Measurements from ENCODE around the gene GHRH. TPM values are rescaled to one million over a fixed set of nuclear protein-coding genes. Genes with fewer than 3 reads are reported as not detected.

Gene GHRH
- total RNA-seq, 2 donors from 2014 or later, result not detected

- intact Hi-C loops (cut with DNase I), result no loop called here
- no peak for DNase-seq (ENCODE audit: low spot score)
These were observed 39.5 kb downstream of the GHRH start for GRCh38 chr20:37222086-37222485.

- intact Hi-C loops (cut with DNase I), result no loop called here
- DNase-seq (ENCODE audit: low spot score), result no peak
These were observed 40.9 kb downstream of the GHRH start for GRCh38 chr20:37220731-37221130.

- intact Hi-C loops (cut with DNase I), result no loop called here
- DNase-seq (ENCODE audit: low spot score), result no peak
These were observed 41.6 kb downstream of the GHRH start for GRCh38 chr20:37219751-37220668.

GRCh38 chr20:37218976-37219375 lies 42.6 kb downstream of the GHRH start:
- intact Hi-C loops (cut with DNase I), result no loop called here

GRCh38 chr20:37218441-37218840 lies 43.2 kb downstream of the GHRH start:
- DNase-seq (ENCODE audit: low spot score), result no peak
- intact Hi-C loops (cut with DNase I), result no loop called here

More at GRCh38 chr20:37218976-37219375, 42.6 kb downstream of the GHRH start:
- no peak for DNase-seq (ENCODE audit: low spot score)

- no peak for DNase-seq (ENCODE audit: low spot score)
- intact Hi-C loops (cut with DNase I), result loop anchor here in 1 of 2 donors (5.0 kb wide), 1 partner anchor 323 kb away; no protein-coding TSS in a partner anchor
These were observed 51.8 kb downstream of the GHRH start for GRCh38 chr20:37209661-37210314.

GRCh38 chr20:37209193-37209592 lies 52.4 kb downstream of the GHRH start:
- no peak for DNase-seq (ENCODE audit: low spot score)
- intact Hi-C loops (cut with DNase I), result loop anchor here in 1 of 2 donors (5.0 kb wide), 1 partner anchor 323 kb away; no protein-coding TSS in a partner anchor

GRCh38 chr20:37207171-37207570 lies 54.4 kb downstream of the GHRH start:
- DNase-seq (ENCODE audit: low spot score), result no peak
- intact Hi-C loops (cut with DNase I), result loop anchor here in 1 of 2 donors (5.0 kb wide), 1 partner anchor 325 kb away; no protein-coding TSS in a partner anchor

GRCh38 chr20:37205794-37206193 lies 55.8 kb downstream of the GHRH start:
- intact Hi-C loops (cut with DNase I), result loop anchor here in 1 of 2 donors (5.0 kb wide), 1 partner anchor 327 kb away; no protein-coding TSS in a partner anchor
- no peak for DNase-seq (ENCODE audit: low spot score)

GRCh38 chr20:37205130-37205529 lies 56.5 kb downstream of the GHRH start:
- no peak for DNase-seq (ENCODE audit: low spot score)
- intact Hi-C loops (cut with DNase I), result loop anchor here in 1 of 2 donors (5.0 kb wide), 1 partner anchor 327 kb away; no protein-coding TSS in a partner anchor

GRCh38 chr20:37204056-37204455 lies 57.6 kb downstream of the GHRH start:
- DNase-seq (ENCODE audit: low spot score), result no peak
- intact Hi-C loops (cut with DNase I), result loop anchor here in 1 of 2 donors (5.0 kb wide), 1 partner anchor 323 kb away; the partner anchor contains the start of gene BLCAP

- intact Hi-C loops (cut with DNase I), result loop anchor here in 1 of 2 donors (5.0 kb wide), 1 partner anchor 325 kb away; the partner anchor contains the start of gene BLCAP
These were observed 59.2 kb downstream of the GHRH start for GRCh38 chr20:37202267-37202943.

GRCh38 chr20:37201827-37202162 lies 59.8 kb downstream of the GHRH start:
- intact Hi-C loops (cut with DNase I), result loop anchor here in 1 of 2 donors (5.0 kb wide), 1 partner anchor 326 kb away; the partner anchor contains the start of gene BLCAP
- no peak for DNase-seq (ENCODE audit: low spot score)

More at GRCh38 chr20:37202267-37202943, 59.2 kb downstream of the GHRH start:
- DNase-seq (ENCODE audit: low spot score), result no peak

Other genes with a start within 250 kb of the GHRH start
- 1 to 10 TPM; 4.4 to 5.3 TPM for gene RBL1, start 165.8 kb downstream of the GHRH start, total RNA-seq
- 100 to 1,000 TPM; 136 to 175 TPM for gene RPN2, start 82.5 kb downstream of the GHRH start, total RNA-seq
- gene MROH8, start 82.3 kb downstream of the GHRH start, total RNA-seq, result 1 to 10 TPM; 3.0 to 3.6 TPM
- gene MANBAL, start 27.8 kb upstream of the GHRH start, total RNA-seq, result 10 to 100 TPM; 51.9 to 54.2 TPM
- 10 to 100 TPM; 35.4 to 39.1 TPM for gene SRC, start 84.3 kb upstream of the GHRH start, total RNA-seq